ENCODE results near the gene SUGCT.

DNA sequence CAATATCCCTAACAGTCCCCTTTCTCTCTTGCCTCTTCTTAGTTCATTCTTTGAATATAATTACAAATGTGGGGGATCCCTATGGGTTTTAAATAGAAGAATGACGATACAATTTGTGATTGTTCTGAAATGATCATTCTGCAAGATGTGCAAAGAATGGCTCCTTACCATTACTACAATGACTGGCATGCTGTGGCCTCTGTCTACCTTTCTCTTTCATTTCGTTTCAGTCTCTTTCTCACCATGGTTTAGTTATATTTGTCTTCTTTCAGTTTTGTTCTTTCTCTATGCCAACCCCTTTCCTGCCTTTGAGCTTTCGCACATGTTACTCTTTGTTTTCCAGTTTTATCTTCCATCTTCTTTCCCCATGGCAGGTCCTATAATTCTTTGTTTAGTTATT lies 176.5 kb downstream of the SUGCT start:
- TF ChIP-seq POLR2AphosphoS5 (IDR thresholded peaks at IDR 0.05; ENCODE audit: borderline replicate concordance, low read depth, low read length) = no peak
- no peak for TF ChIP-seq FOXP2 (optimal IDR thresholded peaks at IDR 0.05; ENCODE audit: control extremely low read depth, extremely low read length, insufficient read depth)

Data from SK-N-MC (cell line).